ENCODE measurements around the gene OR7A17.

OR7A17 gene

DNA sequence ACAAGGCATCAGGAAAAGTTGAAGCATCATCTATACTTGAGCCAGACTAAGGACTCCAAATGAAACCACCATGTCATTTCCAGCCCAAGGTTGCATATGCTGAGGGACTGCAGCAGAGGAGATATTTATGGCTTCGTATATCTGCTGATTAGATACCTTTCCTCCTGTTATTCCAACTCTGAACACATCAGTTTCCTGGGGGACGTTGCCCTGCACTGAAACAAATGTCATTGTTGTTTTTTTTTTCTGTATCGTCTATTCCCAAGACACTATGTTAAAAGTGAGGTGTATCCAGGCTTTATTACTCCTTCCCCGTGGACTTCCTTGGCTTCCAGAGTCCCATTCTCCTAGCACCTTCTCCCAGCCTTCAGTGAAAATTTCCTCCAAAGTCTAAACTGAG is at the start of gene OR7A17:
Gene OR7A17, minus strand, starts transcription at position 101 of the 400 bp plus-strand sequence. CDS start 4,777 bp downstream, outside the sequence.
- DNase-seq, result no peak

DNA sequence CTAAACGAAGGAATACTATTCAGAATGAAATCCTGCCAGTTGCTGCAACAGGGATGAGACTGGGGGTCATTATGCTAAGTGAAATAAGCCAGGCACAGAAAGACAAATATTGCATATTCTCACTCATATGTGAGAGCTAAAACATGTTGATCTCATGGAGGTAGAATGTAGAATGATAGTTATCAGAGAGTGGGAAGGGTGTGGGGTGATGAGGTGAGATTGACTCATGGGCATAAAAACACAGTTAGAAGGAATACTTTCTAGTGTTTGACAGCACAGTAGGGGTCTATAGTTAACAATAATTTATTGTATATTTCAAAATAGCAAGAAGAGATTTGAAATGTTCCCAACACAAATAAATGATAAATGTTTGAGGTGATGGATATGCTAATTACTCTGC is 47.6 kb upstream of the OR7A17 start:
- no peak for DNase-seq

DNA sequence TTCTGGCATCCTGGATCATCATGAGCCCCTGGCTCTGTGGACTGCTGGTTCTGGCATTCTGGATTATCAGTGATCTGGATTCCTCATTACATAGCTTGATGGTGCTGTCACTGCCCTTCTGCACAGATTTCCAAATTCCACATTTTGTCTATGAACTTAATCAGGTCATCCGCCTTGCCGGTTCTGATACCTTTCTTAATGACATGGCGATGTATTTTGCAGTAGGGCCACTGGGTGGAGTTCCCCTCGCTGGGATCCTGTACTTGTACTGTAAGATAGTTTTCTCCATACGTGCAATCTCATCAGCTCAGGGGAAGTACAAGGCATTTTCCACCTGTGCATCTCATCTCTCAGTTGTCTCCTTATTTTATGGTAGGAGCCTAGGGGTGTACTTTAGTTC is 30.9 kb upstream of the OR7A17 start:
- DNase-seq, result no peak

GRCh38 chr19:14915116-14915515 is 29.2 kb upstream of the OR7A17 start:
- DNase-seq, result no peak

DNA sequence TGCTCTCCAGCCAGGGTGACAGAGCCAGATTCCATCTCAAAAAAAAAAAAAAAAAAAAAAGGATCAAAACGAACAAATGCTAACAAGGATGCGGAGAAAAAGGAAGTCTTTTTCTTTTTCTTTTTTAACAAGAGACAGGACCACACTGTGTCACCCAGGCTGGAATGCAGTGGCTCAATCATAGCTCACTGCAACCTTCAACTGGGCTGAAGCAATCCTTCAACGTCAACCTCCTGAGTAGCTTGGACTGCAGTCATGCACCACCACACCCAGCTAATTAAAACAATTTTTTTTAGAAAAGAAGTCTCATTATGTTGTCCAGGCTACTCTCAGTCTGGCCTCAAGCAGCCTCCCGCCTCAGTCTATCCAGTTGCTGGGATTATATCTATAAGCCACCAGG is 20.8 kb upstream of the OR7A17 start:
- DNase-seq, result no peak

DNA sequence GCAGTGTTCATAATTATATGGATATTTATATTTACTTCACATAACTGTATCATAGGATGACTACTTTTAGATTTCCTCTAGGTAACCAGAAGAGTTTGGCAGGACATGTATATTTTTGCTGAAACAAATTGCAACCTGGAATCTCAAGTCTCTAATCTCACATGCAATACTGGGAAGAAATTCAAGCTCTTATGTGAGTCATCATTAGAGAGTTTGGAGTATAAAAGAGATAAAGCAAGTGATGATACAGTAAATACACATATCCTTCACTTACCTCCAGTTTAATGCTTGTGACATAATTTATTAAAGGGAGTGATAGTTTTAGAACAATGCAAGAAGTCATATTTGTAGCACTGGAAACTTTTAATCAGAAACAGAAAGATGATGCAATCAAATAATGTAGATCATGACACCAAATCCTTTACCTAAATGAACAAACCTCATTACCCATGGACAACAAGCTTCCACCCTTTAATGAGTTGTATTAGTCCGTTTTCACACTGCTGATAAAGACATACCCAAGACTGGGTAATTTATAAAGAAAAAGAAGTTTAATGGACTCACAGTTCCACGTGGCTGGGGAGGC is 15.8 kb upstream of the OR7A17 start:
- DNase-seq, result no peak

- no peak for DNase-seq
These were observed 4.9 kb upstream of the OR7A17 start for GRCh38 chr19:14890643-14891379.

- DNase-seq, result no peak
These were observed 4.2 kb upstream of the OR7A17 start for GRCh38 chr19:14889994-14890642.

GRCh38 chr19:14871619-14872230 is 14.2 kb downstream of the OR7A17 start:
- DNase-seq, result no peak

DNA sequence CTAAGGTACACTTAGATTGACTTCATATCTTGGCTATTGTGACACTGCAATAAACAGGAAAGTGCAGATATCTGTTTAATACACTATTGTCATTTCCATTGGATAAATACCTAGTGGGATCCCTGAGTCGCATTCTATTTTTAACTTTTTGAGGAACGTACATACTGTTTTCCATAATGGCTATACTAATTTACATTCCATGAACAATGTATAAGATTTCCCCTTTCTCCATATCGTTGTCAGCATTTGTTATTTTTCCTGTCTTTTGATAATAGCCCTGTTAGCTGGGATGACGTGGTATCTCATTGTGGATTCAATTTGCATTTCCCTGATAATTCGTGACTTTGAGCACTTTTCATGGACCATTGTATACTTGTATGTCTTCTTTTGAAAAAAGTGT is 17.4 kb downstream of the OR7A17 start:
- DNase-seq, result no peak

- DNase-seq, result no peak
These were observed 37.1 kb downstream of the OR7A17 start, which contains the start of gene OR7A10 for GRCh38 chr19:14848822-14849221. OR7A10 (minus strand) TSS chr19:14848922; CDS start chr19:14841877, 7,045 bp downstream.

GRCh38 chr19:14843578-14843977 is 42.4 kb downstream of the OR7A17 start:
- no peak for DNase-seq

DNA sequence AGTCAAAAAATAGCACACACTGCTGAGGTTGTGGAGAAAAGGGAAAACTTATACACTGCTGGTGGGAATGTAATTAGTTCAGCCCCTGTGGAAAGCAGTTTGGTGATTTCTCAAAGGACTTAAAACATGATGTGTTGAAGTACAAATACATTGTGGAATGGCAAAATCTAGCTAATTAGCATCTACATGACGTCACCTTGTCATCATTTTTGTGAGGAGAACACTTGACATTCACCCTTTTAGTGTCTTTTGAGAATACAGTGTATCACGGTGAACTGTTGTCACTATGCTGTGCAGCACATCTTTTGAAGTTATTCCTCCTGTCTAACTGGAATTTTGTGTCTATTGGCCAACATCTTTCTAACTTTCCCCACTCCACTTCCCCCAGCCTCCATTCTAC is 42.8 kb downstream of the OR7A17 start:
- no peak for DNase-seq

- no peak for DNase-seq
These were observed 45.7 kb downstream of the OR7A17 start for GRCh38 chr19:14840206-14840605.

DNA sequence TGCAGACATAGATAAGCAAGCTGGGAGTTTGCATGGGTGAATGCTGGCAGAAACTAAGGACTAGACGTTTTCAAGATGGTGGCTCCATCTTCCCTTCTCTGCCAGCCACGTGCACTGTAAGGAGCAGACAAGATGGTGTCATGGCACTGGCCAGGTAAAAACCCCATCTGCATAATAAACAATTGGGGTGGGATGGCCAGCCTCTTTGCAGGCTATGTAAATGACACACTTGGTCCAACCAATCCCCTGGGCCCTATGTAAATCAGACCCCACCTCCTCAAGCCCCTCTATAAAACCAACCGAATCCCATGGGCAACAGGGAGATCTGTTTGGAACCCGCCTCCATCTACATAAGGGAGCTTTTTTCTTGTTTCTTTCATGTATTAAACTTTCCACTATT is 48.5 kb downstream of the OR7A17 start:
- no peak for DNase-seq

DNA sequence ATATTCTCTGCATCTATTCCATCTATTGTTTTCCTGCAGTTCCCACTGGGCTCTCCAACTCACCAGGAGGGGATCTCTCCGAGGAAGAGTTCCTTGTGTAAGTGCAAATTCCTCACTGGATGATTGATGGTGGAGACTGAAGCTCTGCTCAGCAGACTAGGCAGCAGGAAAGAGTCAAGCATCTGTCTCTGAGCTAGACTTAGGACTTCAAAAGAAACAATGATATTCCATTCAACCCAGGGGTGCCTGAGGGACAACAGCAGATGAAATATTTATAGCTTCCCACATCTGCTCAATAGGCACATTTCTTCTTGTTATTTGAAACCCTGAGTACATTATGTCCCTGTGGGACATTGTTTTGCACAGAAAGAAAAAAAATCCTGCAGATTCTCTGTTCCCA is 50.9 kb downstream of the OR7A17 start, which contains the start of the genes OR7A5 and OR7C1:
Gene OR7A5, minus strand, starts transcription at position 175 of the 400 bp plus-strand sequence. CDS start 6,944 bp downstream, outside the sequence.
Gene OR7C1, minus strand, starts transcription at position 175 of the 400 bp plus-strand sequence. CDS start 35,049 bp downstream, outside the sequence.
- DNase-seq, result no peak

- no peak for DNase-seq
These were observed 55.2 kb downstream of the OR7A17 start for GRCh38 chr19:14830702-14831101.

Measured in NCI-H1105 (cell line).